ENCODE measurements around the gene LCA5.
"Not testable (repeated sequence)": the region's sequence is repeated elsewhere in the genome, so short reads cannot be mapped to it uniquely, and the experiment has no call there.

The LCA5 gene

GRCh38 chr6:79463621-79464050 is 73.6 kb downstream of the LCA5 start:
- no peak for DNase-seq

DNA sequence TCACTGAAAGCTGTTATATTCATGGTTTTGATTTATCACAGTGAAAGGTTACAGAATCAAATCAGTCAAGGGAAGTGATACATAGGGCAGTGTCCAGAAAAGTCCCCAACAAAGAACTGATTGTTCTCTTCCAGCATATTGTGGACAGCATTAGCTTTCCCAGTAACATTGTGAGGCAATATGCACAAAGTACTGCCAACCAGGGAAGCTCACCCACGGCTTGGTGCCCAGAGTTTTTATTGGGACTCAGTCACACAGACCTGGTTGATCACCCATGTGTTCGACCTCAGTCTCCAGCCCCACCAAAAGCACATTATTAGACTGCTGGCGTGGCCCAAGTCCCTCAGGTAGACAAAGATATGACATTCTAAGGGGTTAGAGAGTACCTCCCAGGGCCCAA is 76.0 kb downstream of the LCA5 start:
- no peak for DNase-seq

DNA sequence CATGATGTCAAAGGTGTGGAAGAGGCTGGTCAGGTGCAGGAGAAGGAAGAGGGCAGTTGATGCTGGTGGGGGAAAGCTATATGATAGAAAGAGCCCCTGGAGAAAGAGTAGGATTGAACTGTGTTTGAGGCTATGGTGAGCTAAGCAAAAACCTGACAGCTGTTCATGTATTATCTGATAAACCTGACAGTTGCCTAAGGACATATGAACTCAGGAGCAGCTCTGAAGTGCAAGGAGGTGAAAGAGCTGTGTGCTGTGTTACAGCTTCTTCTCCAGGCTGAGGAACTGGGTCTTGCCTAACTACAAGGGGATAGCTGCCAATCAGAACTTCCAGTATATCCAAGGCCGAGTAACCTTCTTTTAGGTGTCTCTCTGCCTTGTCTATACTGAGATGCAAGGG is 81.8 kb downstream of the LCA5 start:
- DNase-seq, result no peak

- no peak for DNase-seq
Measured at GRCh38 chr6:79453558-79454042, 83.6 kb downstream of the LCA5 start.

DNA sequence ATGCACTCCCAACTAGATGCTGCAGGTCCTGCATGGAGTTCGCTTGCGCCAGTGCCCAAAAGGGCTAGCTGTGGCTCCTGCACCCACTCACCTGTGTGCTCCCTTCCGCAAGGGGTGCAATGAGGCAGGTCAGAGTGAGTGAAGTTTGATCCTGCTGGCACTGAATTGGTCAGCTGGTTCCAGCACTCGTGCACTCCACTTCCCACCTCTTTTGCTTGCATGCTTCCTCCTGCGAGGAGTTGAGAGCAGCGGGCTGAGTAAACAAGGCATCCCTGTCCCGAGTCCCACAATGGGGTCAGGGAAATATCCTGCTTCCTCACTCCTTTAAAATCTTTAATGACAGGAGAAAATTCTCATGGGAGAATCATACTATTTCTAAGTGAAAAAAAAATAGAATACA is 86.2 kb downstream of the LCA5 start:
- DNase-seq, result no peak

- DNase-seq, result no peak
Measured at GRCh38 chr6:79446006-79446405, 91.2 kb downstream of the LCA5 start.

DNA sequence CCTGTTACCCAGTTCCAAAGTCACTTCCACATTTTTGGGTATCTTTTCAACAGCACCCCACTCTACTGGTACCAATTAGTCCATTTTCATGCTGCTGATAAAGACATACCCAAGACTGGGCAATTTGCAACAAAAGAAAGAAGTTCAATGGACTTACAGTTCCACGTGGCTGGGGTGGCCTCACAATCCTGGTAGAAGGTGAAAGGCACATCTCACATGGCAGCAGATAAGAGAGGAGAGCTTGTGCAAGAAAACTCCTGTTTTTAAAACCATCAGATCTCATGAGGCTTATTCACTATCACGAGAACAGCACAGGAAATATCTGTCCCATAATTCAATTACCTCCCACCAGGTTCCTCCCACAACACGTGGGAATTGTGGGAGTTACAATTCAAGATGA is 93.4 kb downstream of the LCA5 start:
- not testable (repeated sequence) for DNase-seq

DNA sequence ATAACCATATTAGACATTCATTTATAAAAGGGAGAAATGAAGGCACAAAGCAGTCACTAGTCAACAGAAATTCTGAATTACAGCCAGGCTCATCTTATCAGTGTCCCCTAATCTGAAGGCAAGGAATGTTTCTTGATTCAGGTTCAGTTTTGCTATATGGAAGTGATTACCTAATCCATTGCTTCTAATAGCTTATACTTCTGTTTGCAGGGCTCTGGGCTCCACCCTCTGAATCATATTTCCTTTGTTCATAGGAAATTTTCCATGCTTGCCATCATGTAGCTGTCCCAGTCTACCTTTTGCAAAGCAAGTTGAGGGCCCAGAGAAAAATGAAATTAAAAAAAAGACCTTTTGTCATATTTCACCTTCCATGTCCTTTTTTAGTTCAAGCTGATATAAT is 96.0 kb downstream of the LCA5 start:
- DNase-seq, result no peak

DNA sequence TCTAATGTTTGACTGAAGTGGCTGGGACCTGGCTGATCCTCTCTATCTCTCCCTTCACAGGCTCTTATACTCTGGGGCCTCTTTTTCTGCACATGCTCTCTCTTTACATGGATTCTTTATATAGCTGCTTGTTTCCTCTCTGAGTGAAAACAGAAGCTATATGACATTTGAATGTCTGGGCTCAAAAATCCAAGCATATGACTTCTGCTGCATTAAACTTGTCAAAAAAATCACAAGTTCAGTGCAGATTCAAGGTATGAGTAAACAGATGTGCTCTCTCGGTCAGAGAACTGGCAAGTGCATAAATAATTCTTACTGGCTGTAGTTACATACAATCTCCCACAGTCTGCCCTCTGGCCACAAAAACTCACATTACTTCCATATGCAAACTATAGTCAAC is 96.6 kb downstream of the LCA5 start:
- no peak for DNase-seq

DNA sequence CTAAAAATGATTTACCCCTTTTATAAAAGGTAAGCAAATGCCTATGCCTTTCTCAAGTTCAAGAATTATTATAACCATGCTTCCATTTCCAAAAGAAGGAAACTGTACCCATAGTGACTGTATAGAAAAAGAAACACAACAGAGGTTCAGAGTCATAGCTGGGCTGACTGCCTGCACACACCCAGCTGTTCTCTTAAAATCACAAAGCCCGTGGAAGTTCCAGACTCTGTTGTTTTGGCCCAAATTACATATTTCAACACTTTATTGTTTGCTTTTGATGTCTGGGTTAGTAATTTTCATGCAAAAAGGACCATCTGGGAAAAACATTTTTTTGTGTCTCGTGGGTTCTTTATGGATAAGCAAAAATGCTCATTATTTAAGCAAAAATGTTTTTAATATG is 99.2 kb downstream of the LCA5 start:
- no peak for DNase-seq

GRCh38 chr6:79436241-79436640 is 101.0 kb downstream of the LCA5 start:
- no peak for DNase-seq

DNA sequence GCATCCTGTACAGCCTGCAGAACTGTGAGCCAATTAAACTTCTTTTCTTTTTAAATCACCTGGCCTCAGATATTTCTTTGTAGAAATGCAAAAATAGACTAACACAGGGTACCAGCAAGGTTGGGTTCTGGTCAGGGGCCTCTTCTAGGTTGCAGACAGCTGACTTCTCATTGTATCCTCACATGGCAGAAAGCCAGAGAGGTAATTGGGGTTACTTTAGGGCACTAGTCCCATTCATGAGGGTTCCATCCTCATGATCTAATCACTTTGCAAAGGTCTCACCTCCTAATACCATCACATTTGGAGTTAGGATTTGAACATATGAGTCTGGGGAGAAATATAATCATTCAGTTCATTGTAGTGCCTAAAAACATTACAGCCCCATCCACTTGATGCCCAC is 101.5 kb downstream of the LCA5 start:
- no peak for DNase-seq
